ENCODE data around the gene NUP153.

The NUP153 gene

DNA sequence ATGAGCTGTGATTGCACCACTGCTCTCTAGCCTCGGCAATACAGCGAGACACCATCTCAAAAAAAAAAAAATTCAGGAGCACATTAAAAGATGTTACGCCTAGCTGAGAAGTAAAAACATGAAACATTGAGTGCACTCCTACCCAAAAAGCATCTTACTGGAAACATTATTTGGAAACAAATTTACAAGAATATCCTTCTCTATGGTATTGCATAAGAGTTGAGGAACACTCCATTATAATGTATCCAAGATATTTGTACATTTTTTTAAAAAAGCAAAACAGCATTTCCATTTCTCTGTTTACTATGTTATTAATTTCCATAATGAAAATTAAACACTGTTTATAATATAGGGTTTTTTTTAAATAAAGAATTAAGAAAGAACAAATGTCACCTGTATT is 58.0 kb downstream of the NUP153 start:
- no peaks in the 10 kb centered on the region for H3K9me2 ChIP-seq (replicated peaks; ENCODE audit: low read depth, low read length)
- H3K4me1 ChIP-seq (ENCODE audit: insufficient read depth, low read length, poor library complexity, severe bottlenecking), result no peaks in the 10 kb centered on the region
- no peak overlapping the region for H3K9ac ChIP-seq (ENCODE audit: low read depth, low read length, poor library complexity, severe bottlenecking)
- H2AFZ ChIP-seq (ENCODE audit: low read length), result no peak overlapping the region
- no peaks in the 10 kb centered on the region for H3F3A ChIP-seq (ENCODE audit: low read depth)
- no peak for TF ChIP-seq EZH2phosphoT487 (IDR thresholded peaks at IDR 0.05; ENCODE audit: borderline replicate concordance)
- TF ChIP-seq, protein P1, sequence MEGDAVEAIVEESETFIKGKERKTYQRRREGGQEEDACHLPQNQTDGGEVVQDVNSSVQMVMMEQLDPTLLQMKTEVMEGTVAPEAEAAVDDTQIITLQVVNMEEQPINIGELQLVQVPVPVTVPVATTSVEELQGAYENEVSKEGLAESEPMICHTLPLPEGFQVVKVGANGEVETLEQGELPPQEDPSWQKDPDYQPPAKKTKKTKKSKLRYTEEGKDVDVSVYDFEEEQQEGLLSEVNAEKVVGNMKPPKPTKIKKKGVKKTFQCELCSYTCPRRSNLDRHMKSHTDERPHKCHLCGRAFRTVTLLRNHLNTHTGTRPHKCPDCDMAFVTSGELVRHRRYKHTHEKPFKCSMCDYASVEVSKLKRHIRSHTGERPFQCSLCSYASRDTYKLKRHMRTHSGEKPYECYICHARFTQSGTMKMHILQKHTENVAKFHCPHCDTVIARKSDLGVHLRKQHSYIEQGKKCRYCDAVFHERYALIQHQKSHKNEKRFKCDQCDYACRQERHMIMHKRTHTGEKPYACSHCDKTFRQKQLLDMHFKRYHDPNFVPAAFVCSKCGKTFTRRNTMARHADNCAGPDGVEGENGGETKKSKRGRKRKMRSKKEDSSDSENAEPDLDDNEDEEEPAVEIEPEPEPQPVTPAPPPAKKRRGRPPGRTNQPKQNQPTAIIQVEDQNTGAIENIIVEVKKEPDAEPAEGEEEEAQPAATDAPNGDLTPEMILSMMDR (conservative IDR thresholded peaks at IDR 0.05; ENCODE audit: low read length), result no peak
- H3K79me2 ChIP-seq (ENCODE audit: insufficient read depth, low read length), result peaks cover 14% of the 10 kb centered on the region
- peaks cover 10% of the 10 kb centered on the region for H4K20me1 ChIP-seq (ENCODE audit: insufficient read depth, low read length, poor library complexity, severe bottlenecking)
- H3K27me3 ChIP-seq (ENCODE audit: insufficient read depth, low read length, poor library complexity, severe bottlenecking), result no peaks in the 10 kb centered on the region
- H3K4me3 ChIP-seq (ENCODE audit: low read length, poor library complexity, severe bottlenecking), result no peak overlapping the region
- no peaks in the 10 kb centered on the region for H3K9me3 ChIP-seq (ENCODE audit: insufficient read depth, low read depth, low read length)
- no peak overlapping the region for H3K4me2 ChIP-seq (ENCODE audit: low read depth, low read length, poor library complexity, severe bottlenecking)
- peaks cover 83% of the 10 kb centered on the region for H3K36me3 ChIP-seq (ENCODE audit: insufficient read depth, low read length)

DNA sequence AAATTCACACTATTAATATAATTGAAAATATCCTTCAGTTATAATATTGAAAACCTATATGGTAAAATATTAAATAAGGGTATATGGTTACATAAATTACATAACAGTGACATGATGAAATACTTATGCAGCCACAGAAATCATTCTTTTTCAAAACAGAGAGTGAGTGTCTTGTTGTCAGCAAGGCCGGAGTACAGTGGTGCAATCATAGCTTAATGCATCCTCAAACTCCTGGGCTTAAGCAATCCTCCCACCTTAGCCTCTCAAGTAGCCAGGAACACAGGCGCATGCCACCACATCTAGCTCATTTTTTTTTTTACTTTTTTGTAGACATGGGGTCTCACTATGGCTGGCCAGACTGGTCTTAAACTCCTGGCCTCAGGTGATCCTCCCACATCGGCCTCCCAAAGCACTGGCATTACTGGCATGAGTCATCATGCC is 66.2 kb downstream of the NUP153 start:
- Histone ChIP-seq H2AFZ (ENCODE audit: low read length) (no peak overlapping the region), H3K27me3 (ENCODE audit: insufficient read depth, low read length, poor library complexity, severe bottlenecking) (no peaks in the 10 kb centered on the region), H3K9me2 (replicated peaks; ENCODE audit: low read depth, low read length) (no peaks in the 10 kb centered on the region), H4K20me1 (ENCODE audit: insufficient read depth, low read length, poor library complexity, severe bottlenecking) (peaks cover 5% of the 10 kb centered on the region), H3K4me1 (ENCODE audit: insufficient read depth, low read length, poor library complexity, severe bottlenecking) (no peaks in the 10 kb centered on the region), H3F3A (ENCODE audit: low read depth) (no peaks in the 10 kb centered on the region), H3K9me3 (ENCODE audit: insufficient read depth, low read depth, low read length) (no peaks in the 10 kb centered on the region), H3K79me2 (ENCODE audit: insufficient read depth, low read length) (peaks cover 3% of the 10 kb centered on the region; the same call in 1 of the 2 replicates), H3K9ac (ENCODE audit: low read depth, low read length, poor library complexity, severe bottlenecking) (no peak overlapping the region), H3K4me3 (ENCODE audit: low read length, poor library complexity, severe bottlenecking) (no peak overlapping the region), H3K4me2 (ENCODE audit: low read depth, low read length, poor library complexity, severe bottlenecking) (no peak overlapping the region), H3K36me3 (ENCODE audit: insufficient read depth, low read length) (peaks cover 95% of the 10 kb centered on the region)
- TF ChIP-seq, protein P1 (conservative IDR thresholded peaks at IDR 0.05; ENCODE audit: low read length), result no peak
- no peak for TF ChIP-seq EZH2phosphoT487 (IDR thresholded peaks at IDR 0.05; ENCODE audit: borderline replicate concordance)

DNA sequence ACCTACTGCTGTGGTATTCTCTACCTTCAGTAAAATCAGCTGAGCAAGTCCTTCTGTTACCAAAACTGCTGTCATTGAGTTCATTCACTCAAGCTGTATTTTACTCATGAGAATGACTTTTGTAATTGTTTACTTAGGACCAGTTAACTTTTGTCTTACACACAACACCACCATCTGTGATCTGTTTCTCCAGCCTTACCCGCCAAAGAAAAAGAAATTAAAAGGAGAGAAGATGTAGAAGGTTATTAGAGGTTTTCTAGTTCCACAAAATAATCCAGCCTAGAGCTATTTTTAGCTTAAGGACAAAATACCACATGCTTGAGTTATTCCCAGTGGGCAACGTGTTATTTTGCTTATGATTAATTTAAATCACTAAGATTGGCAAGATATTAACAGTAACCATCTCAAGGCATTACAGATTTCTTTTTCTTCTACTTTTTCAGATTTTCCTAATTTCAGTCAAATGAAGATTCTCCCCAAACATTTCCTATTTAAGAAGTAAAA is 68.5 kb downstream of the NUP153 start:
- H3K4me2 ChIP-seq (ENCODE audit: low read depth, low read length, poor library complexity, severe bottlenecking), result no peak overlapping the region
- no peaks in the 10 kb centered on the region for H3F3A ChIP-seq (ENCODE audit: low read depth)
- H3K9me3 ChIP-seq (ENCODE audit: insufficient read depth, low read depth, low read length), result no peaks in the 10 kb centered on the region
- no peak overlapping the region for H3K9ac ChIP-seq (ENCODE audit: low read depth, low read length, poor library complexity, severe bottlenecking)
- no peak overlapping the region for H2AFZ ChIP-seq (ENCODE audit: low read length)
- H3K4me1 ChIP-seq (ENCODE audit: insufficient read depth, low read length, poor library complexity, severe bottlenecking), result peaks cover 14% of the 10 kb centered on the region
- TF ChIP-seq EZH2phosphoT487 (IDR thresholded peaks at IDR 0.05; ENCODE audit: borderline replicate concordance), result no peak
- TF ChIP-seq, protein P1 (conservative IDR thresholded peaks at IDR 0.05; ENCODE audit: low read length), result no peak
- H3K36me3 ChIP-seq (ENCODE audit: insufficient read depth, low read length), result peaks cover 84% of the 10 kb centered on the region
- H3K27me3 ChIP-seq (ENCODE audit: insufficient read depth, low read length, poor library complexity, severe bottlenecking), result no peaks in the 10 kb centered on the region
- no peaks in the 10 kb centered on the region for H3K9me2 ChIP-seq (replicated peaks; ENCODE audit: low read depth, low read length)
- no peak overlapping the region for H3K4me3 ChIP-seq (ENCODE audit: low read length, poor library complexity, severe bottlenecking)
- peaks cover 17% of the 10 kb centered on the region; the same call in 1 of the 2 replicates for H3K79me2 ChIP-seq (ENCODE audit: insufficient read depth, low read length)
- H4K20me1 ChIP-seq (ENCODE audit: insufficient read depth, low read length, poor library complexity, severe bottlenecking), result peaks cover 21% of the 10 kb centered on the region
